IMR-90 (cell line): ENCODE data around the gene CRABP1. TPM values are rescaled to one million over a fixed set of nuclear protein-coding genes. Genes with fewer than 3 reads are reported as not detected.

Source experiments
- ATAC-seq: fragments of 200-7000 bp; cut with Tn5 transposase; 2 replicates; pipeline ENCODE4 v1.9.1; 2020; ENCODE audit warnings: low read depth, mild to moderate bottlenecking, moderate library complexity
- BruUV-seq: library from RNA; stranded (reverse); fragments of 400-500 nt; replicated peaks from 2 replicates; lab custom pipeline; 2021; lab: Mats Ljungman, UMichigan
- CTCF ChIA-PET: fragments of 300-600 bp; formaldehyde crosslinking; extraction: SDS; loops from one replicate; lab custom pipeline; 2021; ENCODE audit warnings: antibody characterized with exemption; lab: Yijun Ruan, JAX
- POLR2A ChIA-PET: fragments of 300-600 bp; sonication (Branson Sonifier 250); formaldehyde crosslinking; loops from one replicate; lab custom pipeline; 2022; ENCODE audit warnings: antibody characterized with exemption; ENCODE audit not compliant: unreplicated experiment; lab: Charles Lee
- DNase-seq: peaks from one replicate; pipeline ENCODE4 v3.0.0; 2013
- H2AFZ ChIP-seq: replicated peaks from 2 replicates; pipeline ENCODE3; 2013; ENCODE audit warnings: low read length, mild to moderate bottlenecking; ENCODE audit not compliant: poor library complexity
- H2AK5ac ChIP-seq: 2 replicates; pipeline ENCODE4 v1.6.1; 2013; ENCODE audit warnings: low read depth, low read length, inconsistent platforms
- H2AK9ac ChIP-seq: replicated peaks from 2 replicates; pipeline ENCODE3; 2013; ENCODE audit warnings: mild to moderate bottlenecking, low read depth, low read length, moderate library complexity; ENCODE audit not compliant: poor library complexity
- H2BK120ac ChIP-seq: 2 replicates; pipeline ENCODE4 v1.6.1; 2013; ENCODE audit warnings: low read depth, low read length, inconsistent platforms
- H2BK15ac ChIP-seq: 3 replicates; pipeline ENCODE4 v1.6.1; 2013; ENCODE audit warnings: low read depth, low read length, inconsistent platforms
- H2BK20ac ChIP-seq: 2 replicates; pipeline ENCODE4 v1.6.1; 2013; ENCODE audit warnings: low read depth, mild to moderate bottlenecking, inconsistent platforms, low read length, moderate library complexity
- H2BK5ac ChIP-seq: 2 replicates; pipeline ENCODE4 v1.6.1; 2013; ENCODE audit warnings: mild to moderate bottlenecking, low read depth, low read length, inconsistent platforms; ENCODE audit not compliant: poor library complexity, severe bottlenecking
- H3K14ac ChIP-seq: replicated peaks from 2 replicates; pipeline ENCODE4 v1.6.1; 2013; ENCODE audit warnings: low read depth, low read length, inconsistent platforms
- H3K18ac ChIP-seq: 2 replicates; pipeline ENCODE4 v1.6.1; 2013; ENCODE audit warnings: low read depth, low read length, control low read depth
- H3K23ac ChIP-seq: 2 replicates; pipeline ENCODE4 v1.6.1; 2013; ENCODE audit warnings: low read depth, low read length, inconsistent platforms
- H3K27ac ChIP-seq: 2 replicates; pipeline ENCODE4 v1.5.1; 2013; ENCODE audit warnings: mild to moderate bottlenecking, control low read depth, low read length; ENCODE audit not compliant: insufficient read depth
- H3K27me3 ChIP-seq: 2 replicates; pipeline ENCODE4 v1.6.1; 2013; ENCODE audit warnings: low read length; ENCODE audit not compliant: control insufficient read depth, insufficient read depth
- H3K36me3 ChIP-seq: 2 replicates; pipeline ENCODE4 v1.6.1; 2013; ENCODE audit warnings: low read length, mixed read lengths; ENCODE audit not compliant: control insufficient read depth, insufficient read depth
- H3K4ac ChIP-seq: 2 replicates; pipeline ENCODE4 v1.6.1; 2013; ENCODE audit warnings: low read depth, low read length, inconsistent platforms
- H3K4me1 ChIP-seq: 2 replicates; pipeline ENCODE4 v1.6.1; 2013; ENCODE audit warnings: low read length, mixed read lengths; ENCODE audit not compliant: control insufficient read depth, insufficient read depth
- H3K4me2 ChIP-seq: 2 replicates; pipeline ENCODE4 v1.6.1; 2013; ENCODE audit warnings: low read depth, mild to moderate bottlenecking, control low read depth, low read length, moderate library complexity
- H3K4me3 ChIP-seq: 2 replicates; pipeline ENCODE4 v1.5.1; 2013; ENCODE audit warnings: low read depth, mild to moderate bottlenecking, control low read depth, low read length, moderate library complexity; ENCODE audit not compliant: insufficient read depth
- H3K56ac ChIP-seq: 2 replicates; pipeline ENCODE4 v1.6.1; 2013; ENCODE audit warnings: low read length, inconsistent platforms; ENCODE audit not compliant: insufficient read depth; ENCODE audit errors: extremely low read depth
- H3K79me1 ChIP-seq, 2 experiments: 2 replicates each; pipeline ENCODE4 v1.6.1; 2013; ENCODE audit warnings: low read length in 2 of 2, inconsistent platforms in 1 of 2, low read depth in 1 of 2
- H3K9ac ChIP-seq: 2 replicates; pipeline ENCODE4 v1.6.1; 2013; ENCODE audit warnings: low read depth, low read length, control low read depth
- H3K9me1 ChIP-seq: 2 replicates; pipeline ENCODE4 v1.6.1; 2013; ENCODE audit warnings: low read length, inconsistent platforms; ENCODE audit not compliant: insufficient read depth
- H3K9me3 ChIP-seq: 2 replicates; pipeline ENCODE4 v1.6.1; 2013; ENCODE audit warnings: low read length; ENCODE audit not compliant: control insufficient read depth, insufficient read depth
- H4K20me1 ChIP-seq: 2 replicates; pipeline ENCODE4 v1.6.1; 2013; ENCODE audit warnings: low read length, inconsistent platforms; ENCODE audit not compliant: insufficient read depth
- H4K5ac ChIP-seq: 2 replicates; pipeline ENCODE4 v1.6.1; 2013; ENCODE audit warnings: mild to moderate bottlenecking, low read depth, low read length, control low read depth
- H4K8ac ChIP-seq, 2 experiments: 2 replicates each; pipeline ENCODE4 v1.6.1; 2013; ENCODE audit warnings: low read depth in 2 of 2, low read length in 2 of 2, control low read depth in 1 of 2, inconsistent platforms in 1 of 2
- H4K91ac ChIP-seq: 2 replicates; pipeline ENCODE4 v1.6.1; 2013; ENCODE audit warnings: low read depth, low read length, inconsistent platforms; ENCODE audit not compliant: insufficient read depth
- BHLHE40 ChIP-seq: fragments of 150-350 bp; IDR thresholded peaks from 2 replicates; pipeline ENCODE4 v1.6.1; 2016; ENCODE audit warnings: mild to moderate bottlenecking, low read depth, low read length
- CEBPB ChIP-seq: IDR thresholded peaks from 2 replicates; pipeline ENCODE4 v1.6.1; 2012; ENCODE audit warnings: low read depth, low read length, improper control_type of control experiment
- CTCF ChIP-seq: conservative IDR thresholded peaks from 2 replicates; pipeline ENCODE4 v1.5.1; 2012; ENCODE audit warnings: mild to moderate bottlenecking, low read depth, low read length, improper control_type of control experiment
- MAFK ChIP-seq: IDR thresholded peaks from 2 replicates; pipeline ENCODE4 v1.6.1; 2012; ENCODE audit warnings: low read depth, low read length, improper control_type of control experiment
- MAZ ChIP-seq: IDR thresholded peaks from 2 replicates; pipeline ENCODE4 v1.6.1; 2012; ENCODE audit warnings: low read depth, mild to moderate bottlenecking, low read length, improper control_type of control experiment, moderate library complexity, borderline replicate concordance
- MXI1 ChIP-seq: IDR thresholded peaks from 2 replicates; pipeline ENCODE4 v1.6.1; 2012; ENCODE audit warnings: low read depth, mild to moderate bottlenecking, low read length, moderate library complexity, borderline replicate concordance
- RAD21 ChIP-seq: IDR thresholded peaks from 2 replicates; pipeline ENCODE4 v1.6.1; 2012; ENCODE audit warnings: low read length, improper control_type of control experiment
- RFX5 ChIP-seq: IDR thresholded peaks from 2 replicates; pipeline ENCODE4 v1.8.0; 2012; ENCODE audit warnings: low read depth, mild to moderate bottlenecking, low read length, moderate library complexity
- SMC3 ChIP-seq: fragments of 150-350 bp; IDR thresholded peaks from 2 replicates; pipeline ENCODE4 v1.6.1; 2016; ENCODE audit warnings: low read depth, mild to moderate bottlenecking, antibody characterized with exemption, low read length, moderate library complexity
- WGBS, 2 experiments: methylation state at CpG; one replicate each; pipeline versions ENCODE4 v1.1.5 to v1.1.7; 2013; ENCODE audit warnings: missing lambda C conversion rate in 2 of 2; ENCODE audit not compliant: insufficient read length in 1 of 2; ENCODE audit errors: extremely low coverage in 2 of 2; 5-methylcytosine and 5-hydroxymethylcytosine counted together
- dilution Hi-C: fragments of 300-500 bp; cut with HindIII; formaldehyde crosslinking; loops from one replicate; pipeline ENCODE4 v1.14.3; 2018; ENCODE audit warnings: low sequenced_read_pairs; ENCODE audit not compliant: unreplicated experiment
- in situ Hi-C: fragments of 300-500 bp; cut with MboI; formaldehyde crosslinking; loops from 3 replicates; pipeline ENCODE4 v1.14.3; 2019; ENCODE audit warnings: low sequenced_read_pairs, inconsistent platforms, mixed read lengths
- intact Hi-C: fragments of 100-400 bp; cut with micrococcal nuclease; formaldehyde crosslinking; loops from 2 replicates; pipeline ENCODE4 v1.10.0; 2022
- polyA plus RNA-seq, 3 experiments: library from polyadenylated mRNA; depleted of rRNA; stranded (reverse); fragments of >200 nt; gene quantifications; 2 replicates each; pipeline ENCODE4 v1.2.3, GENCODE V29; 2012; ENCODE audit warnings: low replicate concordance in 1 of 3
- total RNA-seq: library from RNA; depleted of rRNA; stranded (reverse); fragments of >200 nt; gene quantifications from 2 replicates; pipeline ENCODE4 v1.2.3, GENCODE V29; 2012
- TF ChIP-seq, protein P1 (sequence below): fragments of 150-350 bp; IDR thresholded peaks from 2 replicates; pipeline ENCODE4 v1.6.1; 2017; ENCODE audit warnings: mild to moderate bottlenecking, antibody characterized with exemption, low read length, low read depth

The CRABP1 gene
- total and polyA plus RNA-seq, 2 of the 4 experiments (the other 2 are of a cell fraction) = not detected

DNA sequence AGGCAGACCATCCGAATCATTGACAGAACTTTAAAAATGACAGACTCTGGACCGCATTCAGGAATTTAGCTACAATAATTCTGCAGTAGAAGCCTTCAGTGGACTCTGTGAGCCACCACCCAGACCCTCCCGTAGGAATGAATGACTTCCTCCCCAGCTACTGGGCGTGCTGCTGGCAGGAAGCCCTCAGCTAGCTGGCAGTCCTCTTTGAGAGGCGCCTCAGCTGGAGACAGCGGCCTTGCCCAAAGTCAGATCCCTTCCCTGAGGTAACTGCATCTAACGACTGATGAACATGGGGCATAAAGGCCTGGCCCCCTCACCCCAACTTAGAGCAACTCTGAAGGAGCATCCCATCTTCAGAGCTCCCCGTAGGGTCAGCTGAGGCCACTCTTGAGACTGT, 25.8 kb downstream of the CRABP1 start:
- Histone ChIP-seq H2AFZ (no peak overlapping the region), H4K5ac (no peak overlapping the region), H3K4me2 (no peak overlapping the region), H2BK5ac (no peak overlapping the region), H4K91ac (no peak overlapping the region), H4K8ac (no peak overlapping the region), H3K27ac (no peak overlapping the region), H3K18ac (no peak overlapping the region), H3K79me1 (no peaks in the 10 kb centered on the region), H2BK120ac (no peak overlapping the region), H3K4me1 (no peaks in the 10 kb centered on the region), H3K9me1 (no peaks in the 10 kb centered on the region), H3K14ac (no peak overlapping the region), H2AK5ac (no peak overlapping the region), H3K4me3 (no peak overlapping the region), H3K27me3 (peaks cover 47% of the 10 kb centered on the region), H2BK20ac (no peak overlapping the region), H3K23ac (no peak overlapping the region), H3K36me3 (no peaks in the 10 kb centered on the region), H2BK15ac (no peak overlapping the region), H3K9me3 (no peaks in the 10 kb centered on the region), H4K20me1 (no peaks in the 10 kb centered on the region), H3K4ac (no peak overlapping the region), H3K9ac (no peak overlapping the region), H2AK9ac (no peak overlapping the region), H3K56ac (no peak overlapping the region)
- dilution Hi-C loops (no loop called here), intact Hi-C loops (no loop called here), in situ Hi-C loops (no loop called here)
- POLR2A ChIA-PET = no interaction called here
- WGBS, 2 experiments = 33% methylated on average over 6 of the region's 8 CpGs; no CpG with 5 or more reads in 1 of the 2 experiments
- ATAC-seq = no peak
- CTCF ChIA-PET = no interaction called here
- no TSS peak for BruUV-seq
- no peak for DNase-seq
- TF ChIP-seq, protein P1, sequence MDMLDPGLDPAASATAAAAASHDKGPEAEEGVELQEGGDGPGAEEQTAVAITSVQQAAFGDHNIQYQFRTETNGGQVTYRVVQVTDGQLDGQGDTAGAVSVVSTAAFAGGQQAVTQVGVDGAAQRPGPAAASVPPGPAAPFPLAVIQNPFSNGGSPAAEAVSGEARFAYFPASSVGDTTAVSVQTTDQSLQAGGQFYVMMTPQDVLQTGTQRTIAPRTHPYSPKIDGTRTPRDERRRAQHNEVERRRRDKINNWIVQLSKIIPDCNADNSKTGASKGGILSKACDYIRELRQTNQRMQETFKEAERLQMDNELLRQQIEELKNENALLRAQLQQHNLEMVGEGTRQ = no peak
- no peak for TF ChIP-seq MAZ
- TF ChIP-seq CTCF = no peak
- no peak for TF ChIP-seq MAFK
- no peak for TF ChIP-seq CEBPB
- TF ChIP-seq MXI1 = no peak
- no peak for TF ChIP-seq SMC3
- TF ChIP-seq BHLHE40 = no peak
- TF ChIP-seq RAD21 = no peak
- no peak for TF ChIP-seq RFX5
